ENCODE results near the gene MYO1E. TPM values are rescaled to one million over a fixed set of nuclear protein-coding genes. Genes with fewer than 3 reads are reported as not detected.
"Not testable (repeated sequence)": the region's sequence is repeated elsewhere in the genome, so short reads cannot be mapped to it uniquely, and the experiment has no call there.

Gene MYO1E
- total RNA-seq, 1 experiment from 2014 or later, result 37.5 TPM

DNA sequence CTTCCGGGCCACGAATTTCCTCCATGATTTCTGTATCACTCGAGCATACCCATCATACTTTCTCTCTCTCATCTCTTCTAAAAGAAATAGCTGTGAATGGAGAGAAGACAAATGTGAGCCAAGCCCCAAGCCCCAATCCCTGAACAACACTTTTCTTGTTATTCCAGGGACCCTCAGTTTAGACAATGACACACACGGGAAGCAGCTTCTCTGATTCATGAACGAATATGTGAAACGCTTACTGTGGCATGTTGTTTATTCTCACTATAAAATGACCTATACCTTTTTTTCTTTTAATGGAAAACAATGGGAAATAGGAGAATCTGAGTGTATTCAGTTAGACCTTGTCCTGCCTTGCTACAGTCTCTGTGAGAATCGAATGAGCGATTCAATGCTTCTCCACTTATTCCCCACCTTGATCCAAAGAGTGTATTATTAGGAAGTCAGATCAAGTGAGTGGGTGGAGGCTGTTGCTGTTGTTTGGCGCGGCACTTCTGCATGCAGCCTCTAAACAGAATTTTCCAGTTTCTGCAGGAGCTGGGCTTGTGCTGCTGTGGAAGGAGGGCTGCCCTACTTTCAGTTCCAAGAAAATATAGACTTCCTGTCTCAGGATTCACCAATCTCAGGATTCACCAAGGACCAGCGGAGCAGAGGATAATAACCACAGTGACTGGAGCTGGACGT is 198.4 kb downstream of the MYO1E start:
- no peak for DNase-seq (ENCODE audit: extremely low read depth, low read depth)

DNA sequence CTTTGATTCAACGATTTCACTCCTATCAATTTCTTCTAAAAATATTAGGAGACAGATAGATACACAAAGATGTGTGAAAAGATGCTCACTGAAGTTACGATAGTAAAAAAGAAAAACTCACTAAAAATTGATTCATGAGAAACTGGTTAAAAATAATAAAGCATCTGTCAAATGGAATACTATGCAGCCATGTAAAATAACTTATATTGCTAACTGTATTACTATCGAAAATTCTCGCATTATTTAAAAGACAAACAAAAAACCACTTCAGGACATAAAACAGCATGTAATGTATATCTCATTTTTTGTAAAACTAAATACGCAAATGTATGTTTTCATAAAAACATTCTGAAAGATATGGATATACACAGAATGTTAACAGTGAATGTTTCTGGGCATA is 199.5 kb downstream of the MYO1E start:
- DNase-seq (ENCODE audit: extremely low read depth, low read depth), result no peak

DNA sequence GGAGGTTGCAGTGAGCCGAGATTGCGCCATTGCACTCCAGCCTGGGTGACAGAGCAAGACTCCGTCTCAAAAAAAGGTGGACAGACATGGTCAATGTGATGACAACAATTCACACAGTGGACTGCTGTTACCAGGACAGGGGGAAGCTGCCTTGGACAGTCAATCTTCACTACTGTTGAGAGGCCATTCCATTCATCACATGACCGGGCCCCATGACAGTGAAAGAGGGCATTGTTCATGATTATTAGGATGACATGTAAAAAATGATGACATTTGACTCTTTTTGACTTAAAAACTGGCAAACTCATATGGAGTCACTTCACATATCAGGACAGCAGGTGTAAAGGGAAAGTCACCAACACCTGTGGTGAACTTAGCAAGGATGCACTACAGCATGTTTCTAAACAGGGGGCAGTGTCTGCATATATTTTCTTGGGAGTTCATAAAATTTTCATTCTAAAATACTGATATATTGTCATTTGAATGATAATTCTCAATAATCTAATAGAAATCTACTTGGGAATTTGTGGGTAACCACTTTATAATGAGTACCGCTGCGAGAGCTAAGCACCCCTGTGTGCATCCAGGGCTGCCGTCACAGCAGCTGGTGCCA is 200.3 kb downstream of the MYO1E start:
- no peak for DNase-seq (ENCODE audit: extremely low read depth, low read depth)

DNA sequence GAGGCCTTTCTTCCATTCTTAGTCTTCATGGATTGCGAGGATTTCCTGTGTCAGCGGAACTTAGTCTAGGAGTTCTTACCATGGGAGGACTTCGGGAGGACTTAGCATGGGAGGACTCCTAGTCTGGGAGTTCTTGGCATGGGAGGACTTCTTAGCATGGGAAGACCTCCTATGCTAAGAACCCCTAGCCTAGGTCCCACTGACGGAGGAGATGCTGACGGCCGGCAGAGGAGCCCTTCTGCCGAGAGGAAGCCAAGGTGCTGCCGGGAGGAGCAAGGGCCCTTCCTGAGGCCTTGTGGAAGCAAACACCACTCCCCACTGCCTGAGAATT is 201.6 kb downstream of the MYO1E start:
- DNase-seq (ENCODE audit: extremely low read depth, low read depth), result no peak

DNA sequence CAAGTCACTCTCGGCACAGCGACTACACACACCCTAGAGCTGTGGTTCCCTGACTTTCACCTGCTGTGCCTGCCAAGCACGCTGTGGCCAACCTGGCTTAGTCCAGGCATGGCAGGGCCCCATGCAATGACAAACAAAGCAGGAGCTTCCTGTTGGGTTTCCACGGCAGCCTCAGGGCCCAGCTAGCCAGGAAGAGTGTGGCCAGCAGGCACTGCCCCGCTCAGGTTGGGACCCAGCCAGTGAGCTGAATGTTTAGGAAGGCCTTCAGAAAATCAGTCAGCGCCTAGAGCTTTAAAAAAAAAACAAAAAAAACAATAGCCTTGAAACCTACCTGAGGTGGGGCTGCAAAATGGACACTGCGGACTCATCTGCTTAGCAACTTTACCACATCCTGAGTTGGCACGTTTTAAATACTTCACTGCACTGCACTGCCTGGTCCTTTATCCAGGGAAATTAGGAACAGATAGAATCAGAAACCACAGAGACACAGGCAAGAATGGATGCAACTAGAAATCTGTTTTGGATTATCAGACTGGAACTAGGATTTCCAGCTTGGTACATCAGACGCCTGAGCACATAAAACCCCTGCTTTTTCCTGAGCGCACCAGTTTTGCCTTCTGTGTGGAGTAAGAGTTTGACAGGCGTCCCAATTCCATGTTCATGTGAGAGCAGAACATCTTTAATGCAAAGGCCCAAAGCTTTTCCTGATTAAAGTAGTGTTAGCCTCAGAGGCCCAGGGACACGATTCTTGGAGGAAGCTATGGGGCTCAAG is 202.2 kb downstream of the MYO1E start:
- DNase-seq (ENCODE audit: extremely low read depth, low read depth), result no peak

DNA sequence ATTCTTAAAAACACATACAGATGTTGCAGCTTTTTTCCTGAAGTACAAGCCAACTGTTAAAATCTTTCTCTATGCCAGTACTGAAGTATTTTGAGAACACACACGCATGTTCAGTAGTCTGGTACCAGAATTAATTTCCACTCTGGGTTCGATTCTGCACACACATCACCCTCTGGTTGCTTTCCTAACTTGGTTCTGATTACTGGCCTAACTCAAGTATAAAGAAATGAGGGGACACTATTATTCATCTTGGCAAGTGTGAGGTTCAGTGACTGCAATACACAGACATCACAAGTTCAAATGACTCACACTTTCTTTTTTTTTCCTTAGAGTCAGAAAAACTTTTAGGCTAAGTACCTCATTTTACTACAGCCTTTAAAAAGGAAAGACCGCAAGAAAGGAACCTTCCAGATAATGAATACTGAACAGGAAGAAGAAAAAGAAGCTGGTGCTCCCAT is 203.4 kb downstream of the MYO1E start:
- no peak for DNase-seq (ENCODE audit: extremely low read depth, low read depth)

DNA sequence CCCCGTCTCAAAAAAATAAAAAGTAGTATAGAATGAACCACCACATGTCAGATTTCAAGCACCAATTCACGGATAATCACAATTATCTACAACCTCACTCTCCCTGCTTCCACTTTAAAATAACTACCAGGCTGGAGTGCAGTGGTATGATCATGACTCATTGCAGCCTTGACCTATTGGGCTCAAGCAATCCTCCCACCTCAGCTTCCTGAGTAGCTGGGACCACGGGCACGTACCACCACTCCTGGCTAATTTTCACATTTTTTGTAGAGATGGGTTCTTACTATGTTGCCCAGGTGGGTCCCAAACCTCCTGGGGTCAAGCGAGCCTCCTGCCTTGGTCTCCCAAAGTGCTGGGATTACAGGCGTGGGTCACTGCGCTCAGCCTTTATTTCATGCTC is 204.1 kb downstream of the MYO1E start:
- no peak for DNase-seq (ENCODE audit: extremely low read depth, low read depth)

DNA sequence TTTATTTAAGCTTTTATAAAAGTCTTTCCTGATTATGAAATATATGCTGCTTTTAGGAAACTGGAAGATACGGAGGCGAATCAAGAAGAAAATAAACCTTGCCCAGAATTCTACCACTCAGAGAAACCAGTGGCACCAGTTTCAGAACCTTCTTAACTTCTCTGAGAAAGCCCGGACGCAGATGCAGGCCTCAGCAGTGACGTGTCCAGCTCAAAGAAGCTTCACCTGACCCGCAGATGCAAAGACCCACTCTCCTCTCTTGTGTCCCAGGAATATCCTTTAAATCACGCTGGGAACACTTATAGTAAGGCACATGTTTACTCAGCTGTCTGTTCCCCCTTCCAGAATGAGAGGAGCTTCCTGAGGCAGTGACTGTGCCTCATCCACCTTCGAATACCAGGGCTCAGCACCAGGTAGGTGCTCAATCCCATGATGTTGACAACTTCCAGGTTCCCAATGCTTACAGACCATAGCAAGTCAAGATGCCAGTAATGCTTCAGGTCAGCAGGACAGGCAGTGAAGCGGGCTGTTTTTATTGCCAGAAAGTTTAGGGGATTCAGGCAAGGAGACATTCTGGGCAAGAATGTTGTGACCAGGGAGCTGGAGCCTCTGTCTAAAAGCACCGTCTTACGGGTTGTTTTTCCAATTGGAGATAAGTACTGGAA is 205.9 kb downstream of the MYO1E start:
- DNase-seq (ENCODE audit: extremely low read depth, low read depth), result no peak

DNA sequence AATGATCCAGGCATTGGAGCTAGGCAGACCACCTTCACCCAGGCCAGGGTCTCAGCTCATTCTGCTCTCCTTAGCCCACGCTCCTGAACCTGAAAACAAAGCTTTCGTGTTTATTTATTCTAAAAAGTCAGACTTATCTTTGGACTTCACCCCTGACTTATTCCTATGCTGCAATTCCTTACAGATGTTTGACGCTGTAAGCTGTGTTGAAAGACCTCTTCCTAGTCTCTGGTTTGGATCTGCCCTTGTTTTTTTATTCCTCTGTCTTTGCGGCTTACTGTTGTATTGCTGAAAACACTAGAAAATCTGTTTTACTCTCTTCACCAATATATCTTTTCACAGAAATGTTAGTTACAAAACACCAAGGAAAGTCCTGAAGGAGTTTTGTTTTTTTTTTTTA is 206.5 kb downstream of the MYO1E start:
- no peak for DNase-seq (ENCODE audit: extremely low read depth, low read depth)

DNA sequence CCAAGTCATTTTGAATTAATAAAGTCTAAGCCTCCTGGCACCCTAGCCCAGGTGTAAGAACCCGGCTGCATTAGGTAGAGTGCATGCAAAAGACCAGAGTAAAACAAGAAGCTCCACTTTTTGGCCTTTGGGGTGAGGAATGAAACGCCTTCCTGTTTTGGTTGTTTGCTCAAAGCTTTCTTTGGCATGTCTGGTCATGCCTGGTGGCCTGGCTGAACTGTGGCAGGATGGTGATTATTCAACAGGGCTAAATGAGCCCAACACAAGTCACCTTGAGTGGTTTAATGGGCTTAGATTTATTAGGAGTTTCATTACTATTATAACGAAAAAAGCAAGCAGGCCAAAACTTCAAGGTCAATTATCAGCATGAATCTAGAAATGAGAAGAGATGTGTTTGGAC is 206.9 kb downstream of the MYO1E start:
- DNase-seq (ENCODE audit: extremely low read depth, low read depth), result no peak

DNA sequence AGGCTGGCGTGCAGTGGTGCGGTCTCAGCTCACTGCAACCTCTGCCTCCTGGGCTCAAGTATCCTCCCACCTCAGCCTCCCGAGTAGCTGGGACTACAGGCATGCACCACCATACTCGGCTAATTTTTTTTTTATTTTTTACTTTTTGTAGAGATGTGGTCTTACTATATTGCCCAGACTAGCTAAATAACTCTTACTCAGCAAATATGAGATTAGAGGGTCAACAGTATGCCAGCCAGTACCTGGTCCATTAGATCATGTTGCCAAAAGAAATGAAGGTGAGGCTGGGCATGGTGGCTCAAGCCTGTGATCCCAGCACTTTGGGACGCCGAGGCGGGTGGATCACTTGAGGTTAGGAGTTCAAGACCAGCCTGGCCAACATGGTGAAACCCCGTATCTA is 210.6 kb downstream of the MYO1E start:
- DNase-seq (ENCODE audit: extremely low read depth, low read depth), result not testable (repeated sequence)

DNA sequence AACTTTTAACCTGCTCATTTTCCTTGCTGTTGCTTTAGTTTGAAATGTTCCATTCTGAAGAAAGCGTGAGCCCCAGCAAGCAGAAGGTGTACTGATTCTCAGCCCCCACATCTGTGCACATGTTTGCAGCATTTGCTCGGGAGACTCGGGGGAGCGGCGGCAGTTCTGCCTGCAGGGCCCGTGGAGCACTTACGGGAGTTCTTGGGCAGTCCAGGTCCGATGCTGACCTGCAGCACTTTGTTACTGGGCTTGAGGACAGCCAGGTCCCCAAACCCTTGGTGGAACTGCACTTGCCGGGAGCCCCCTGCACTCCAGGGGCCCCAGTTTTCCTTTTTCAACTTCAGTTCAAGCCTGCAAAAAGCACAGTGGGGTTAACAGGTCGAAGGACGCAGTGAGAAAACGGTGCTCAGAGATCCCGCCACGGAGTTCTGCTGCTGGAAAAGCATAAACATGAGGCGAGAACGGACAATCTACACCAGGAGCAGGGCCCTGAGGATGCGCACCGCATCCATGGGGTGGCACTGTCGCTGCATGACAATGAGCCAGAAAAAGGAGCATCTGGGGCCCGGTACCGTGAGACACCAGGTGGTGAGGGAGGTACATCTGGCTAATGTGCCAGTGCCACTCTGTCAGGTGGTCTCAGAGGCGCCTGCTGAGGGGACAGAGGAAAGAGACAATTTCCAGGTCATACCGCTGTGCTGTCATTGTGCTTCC is 211.6 kb downstream of the MYO1E start:
- peak; percentile 25 for DNase-seq (ENCODE audit: extremely low read depth, low read depth)

DNA sequence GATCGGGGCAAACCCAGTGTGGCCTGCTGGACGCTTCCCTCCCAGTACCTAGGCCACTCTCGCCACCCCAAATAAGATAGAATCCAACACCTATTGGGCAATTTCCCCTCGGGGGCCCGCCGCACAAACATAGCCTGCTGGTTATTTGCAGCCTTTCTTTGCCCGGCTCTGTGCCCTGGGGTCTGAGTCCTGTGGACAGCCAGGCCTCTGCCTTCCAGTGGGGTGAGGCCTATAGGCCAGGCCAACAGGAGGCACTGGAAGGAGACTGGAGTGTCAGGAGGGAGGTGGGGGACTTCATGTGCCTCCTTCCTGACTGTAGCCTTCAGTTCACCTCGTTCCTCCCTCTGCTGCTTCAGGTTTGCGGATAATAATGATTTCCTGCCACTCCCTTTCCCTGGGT is 213.5 kb downstream of the MYO1E start:
- DNase-seq (ENCODE audit: extremely low read depth, low read depth), result no peak

DNA sequence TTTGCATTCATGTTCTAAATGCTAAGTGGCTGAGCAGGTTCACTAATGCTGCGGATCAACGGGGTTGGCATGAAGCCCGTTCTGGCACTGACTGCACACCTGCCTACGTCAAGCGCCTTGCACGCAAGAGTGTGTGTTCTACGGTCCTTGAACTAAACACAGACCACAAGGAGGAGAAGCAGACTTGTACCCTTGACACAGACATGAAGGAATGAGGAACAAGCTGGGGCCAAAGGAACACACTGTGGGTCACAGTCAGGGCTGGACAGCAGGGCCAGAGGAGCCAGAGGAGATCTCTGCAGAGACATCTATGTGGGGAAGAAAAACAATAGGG is 214.0 kb downstream of the MYO1E start:
- DNase-seq (ENCODE audit: extremely low read depth, low read depth), result no peak

DNA sequence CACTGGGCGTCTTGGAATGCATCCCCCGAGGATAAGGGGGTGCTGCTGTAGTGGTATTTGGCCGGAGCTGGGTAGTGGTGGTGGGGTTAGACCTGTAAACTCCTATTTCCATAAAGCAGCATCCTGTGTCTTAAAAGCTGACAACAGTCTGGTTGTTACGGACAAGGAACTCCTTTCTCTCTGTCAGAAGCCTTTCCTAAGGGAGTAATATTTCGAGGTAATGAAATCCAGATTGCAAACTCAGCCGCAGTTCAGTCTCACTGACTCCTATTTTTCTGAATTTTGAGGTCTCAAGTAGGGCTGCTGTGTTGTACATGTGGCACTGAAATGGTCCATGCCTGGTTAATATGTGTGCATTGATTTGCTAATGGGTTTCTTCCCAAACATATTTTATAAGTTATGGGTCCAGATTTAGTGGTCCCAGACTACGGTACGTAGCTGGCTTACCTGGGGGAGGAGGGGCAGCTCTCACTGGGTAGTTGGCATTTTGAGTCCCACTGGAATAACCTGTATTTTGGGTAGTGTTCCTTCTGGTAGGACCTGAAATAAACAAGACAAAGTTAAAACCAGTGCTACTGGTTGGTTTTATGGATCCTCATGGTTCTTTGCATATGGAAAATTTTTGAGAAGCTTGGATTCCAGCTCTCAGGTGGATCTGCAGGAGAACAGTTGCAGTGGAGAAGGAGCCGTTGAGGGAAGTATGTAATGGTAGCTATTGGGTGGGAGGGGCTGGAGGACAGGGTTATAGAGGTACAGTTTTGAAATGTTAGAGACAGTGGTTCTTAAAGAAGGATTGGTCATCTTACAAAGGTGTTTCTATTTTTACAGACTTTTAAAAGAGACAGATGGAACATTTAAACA is 214.6 kb downstream of the MYO1E start:
- DNase-seq (ENCODE audit: extremely low read depth, low read depth), result no peak

DNA sequence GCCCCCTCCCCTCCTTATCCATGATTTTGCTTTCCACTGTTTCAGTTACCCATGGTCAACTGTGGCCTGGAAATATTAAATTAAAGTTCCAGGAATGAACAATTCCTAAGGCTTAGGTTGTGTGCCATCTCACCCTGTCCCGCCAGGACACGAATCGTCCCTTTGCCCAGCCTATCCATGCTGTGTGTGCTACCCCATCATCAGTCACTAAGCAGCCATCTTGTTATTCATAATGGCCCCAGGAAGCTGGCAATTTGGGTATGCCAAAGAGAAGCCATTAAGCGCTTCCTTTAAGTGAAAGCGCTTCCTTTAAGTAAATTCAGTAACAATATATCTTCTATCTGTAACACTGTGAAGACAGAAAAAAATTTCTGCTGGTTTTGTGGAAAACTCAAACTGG is 215.3 kb downstream of the MYO1E start:
- no peak for DNase-seq (ENCODE audit: extremely low read depth, low read depth)

DNA sequence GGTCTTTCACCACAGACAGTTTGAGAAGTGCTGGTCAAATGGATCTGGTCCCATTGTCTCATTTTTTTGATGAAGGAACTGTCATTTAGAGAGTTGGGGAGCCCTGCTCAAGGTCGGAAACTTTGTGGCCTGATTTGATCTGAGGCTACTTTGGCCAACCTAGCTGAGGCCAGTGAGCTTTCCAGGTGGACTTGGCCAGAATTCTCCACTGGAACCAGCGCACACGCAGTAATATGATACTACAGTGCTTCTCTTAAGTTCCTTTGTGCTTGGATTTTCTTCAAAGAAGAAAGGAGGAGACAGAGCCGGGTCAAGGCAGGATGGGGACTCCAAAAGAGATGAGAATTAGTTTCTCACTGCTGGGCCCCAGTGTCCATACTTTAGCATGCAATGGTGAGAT is 217.2 kb downstream of the MYO1E start:
- DNase-seq (ENCODE audit: extremely low read depth, low read depth), result no peak

DNA sequence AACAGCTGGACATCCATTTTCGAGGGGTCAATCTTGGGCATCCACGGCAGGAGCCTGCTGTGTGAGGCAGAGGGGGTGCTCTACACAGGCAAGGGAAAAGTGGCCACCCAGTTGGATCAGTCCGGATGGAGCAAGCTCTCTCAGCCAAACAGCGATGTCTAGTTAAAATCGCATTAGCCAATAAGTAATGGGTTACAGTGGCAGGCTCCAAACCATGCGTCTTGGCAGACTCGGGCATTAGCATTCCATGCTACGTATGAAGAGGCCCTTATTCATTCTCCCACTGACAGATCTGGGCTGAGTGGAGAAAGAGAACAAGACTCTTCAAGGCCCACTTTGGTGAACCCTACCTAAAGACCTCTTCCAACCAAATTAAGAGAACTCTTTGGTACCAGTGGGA is 218.4 kb downstream of the MYO1E start:
- no peak for DNase-seq (ENCODE audit: extremely low read depth, low read depth)

DNA sequence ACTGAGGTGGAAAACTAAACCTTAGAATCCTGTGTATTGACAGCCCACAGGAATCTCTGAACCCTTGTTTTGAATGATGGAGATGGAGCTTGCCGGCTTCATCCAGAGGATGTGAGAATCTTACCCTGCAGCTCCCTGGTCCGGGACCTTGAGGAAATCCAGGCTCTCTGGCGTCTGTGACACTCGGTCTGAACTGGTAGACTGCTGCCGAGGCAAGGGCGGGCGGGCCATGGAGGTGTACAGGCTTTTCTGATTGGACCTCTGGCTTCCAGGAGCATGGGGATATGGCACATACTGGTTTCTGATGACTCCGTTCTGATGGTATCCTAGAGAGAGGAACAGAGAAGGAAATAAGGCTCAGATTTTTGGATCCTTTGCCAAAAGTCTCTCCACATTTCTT is 219.2 kb downstream of the MYO1E start:
- no peak for DNase-seq (ENCODE audit: extremely low read depth, low read depth)
